AG09309 (cell line): ENCODE data around the gene PRKCH.

Experiments used
- DNase-seq: peaks from one replicate; pipeline ENCODE4 v3.0.0-alpha.2; 2010; ENCODE audit warnings: low read depth
- H3K4me3 ChIP-seq: 2 replicates; pipeline ENCODE4 v1.5.1; 2011; ENCODE audit warnings: mild to moderate bottlenecking, low read depth, low read length, moderate library complexity; ENCODE audit not compliant: control insufficient read depth
- CTCF ChIP-seq: IDR thresholded peaks from 2 replicates; pipeline ENCODE4 v1.5.1; 2011; ENCODE audit warnings: mild to moderate bottlenecking, low read depth, low read length, inconsistent platforms; ENCODE audit not compliant: insufficient read depth, control insufficient read depth; ENCODE audit errors: missing control alignments

Gene PRKCH

GRCh38 chr14:61439779-61440418, 118.5 kb downstream of the PRKCH start:
- DNase-seq = no peak
- TF ChIP-seq CTCF = no peak
- no peak overlapping the region for H3K4me3 ChIP-seq

GRCh38 chr14:61443481-61443880, 122.1 kb downstream of the PRKCH start:
- no peak for TF ChIP-seq CTCF
- no peak for DNase-seq
- H3K4me3 ChIP-seq = no peak overlapping the region

- no peak for TF ChIP-seq CTCF
- no peak for DNase-seq
- H3K4me3 ChIP-seq = no peak overlapping the region
Observed at GRCh38 chr14:61444215-61444768, 122.9 kb downstream of the PRKCH start.

- no peak for TF ChIP-seq CTCF
- no peak for DNase-seq
- H3K4me3 ChIP-seq = no peak overlapping the region
Observed at GRCh38 chr14:61451491-61451890, 130.1 kb downstream of the PRKCH start.

GRCh38 chr14:61451891-61452400, 130.6 kb downstream of the PRKCH start:
- TF ChIP-seq CTCF = no peak
- no peak overlapping the region for H3K4me3 ChIP-seq
- no peak for DNase-seq

GRCh38 chr14:61452452-61452851, 131.1 kb downstream of the PRKCH start:
- TF ChIP-seq CTCF = no peak
- no peak for DNase-seq
- no peak overlapping the region for H3K4me3 ChIP-seq
